DOHH2 (cell line): Measurements from ENCODE around the gene PDRG1.

ENCODE experiments used
- CTCF ChIP-seq: fragments of 200-600 bp; sonication (generic); IDR thresholded peaks from one replicate; pipeline ENCODE4 v1.5.1; 2014; ENCODE audit warnings: antibody characterized with exemption, mild to moderate bottlenecking, low read depth, low read length; ENCODE audit not compliant: poor library complexity, severe bottlenecking
- EZH2phosphoT487 ChIP-seq: fragments of 200-600 bp; sonication (generic); IDR thresholded peaks from 2 replicates; pipeline ENCODE4 v1.6.1; 2017; ENCODE audit warnings: borderline replicate concordance, mild to moderate bottlenecking, antibody characterized with exemption, low read length, moderate library complexity, mixed read lengths

- TF ChIP-seq CTCF (no peak), EZH2phosphoT487 (no peak)
Observed at GRCh38 chr20:31989030-31989645, 37.3 kb upstream of the PDRG1 start.
